NCI-H82 (cell line): ENCODE measurements around the gene MVD.

Experiments
- DNase-seq: peaks from one replicate; lab custom pipeline; 2025; lab: John Stamatoyannopoulos, UW

MVD gene, protein sequence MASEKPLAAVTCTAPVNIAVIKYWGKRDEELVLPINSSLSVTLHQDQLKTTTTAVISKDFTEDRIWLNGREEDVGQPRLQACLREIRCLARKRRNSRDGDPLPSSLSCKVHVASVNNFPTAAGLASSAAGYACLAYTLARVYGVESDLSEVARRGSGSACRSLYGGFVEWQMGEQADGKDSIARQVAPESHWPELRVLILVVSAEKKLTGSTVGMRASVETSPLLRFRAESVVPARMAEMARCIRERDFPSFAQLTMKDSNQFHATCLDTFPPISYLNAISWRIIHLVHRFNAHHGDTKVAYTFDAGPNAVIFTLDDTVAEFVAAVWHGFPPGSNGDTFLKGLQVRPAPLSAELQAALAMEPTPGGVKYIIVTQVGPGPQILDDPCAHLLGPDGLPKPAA

DNA sequence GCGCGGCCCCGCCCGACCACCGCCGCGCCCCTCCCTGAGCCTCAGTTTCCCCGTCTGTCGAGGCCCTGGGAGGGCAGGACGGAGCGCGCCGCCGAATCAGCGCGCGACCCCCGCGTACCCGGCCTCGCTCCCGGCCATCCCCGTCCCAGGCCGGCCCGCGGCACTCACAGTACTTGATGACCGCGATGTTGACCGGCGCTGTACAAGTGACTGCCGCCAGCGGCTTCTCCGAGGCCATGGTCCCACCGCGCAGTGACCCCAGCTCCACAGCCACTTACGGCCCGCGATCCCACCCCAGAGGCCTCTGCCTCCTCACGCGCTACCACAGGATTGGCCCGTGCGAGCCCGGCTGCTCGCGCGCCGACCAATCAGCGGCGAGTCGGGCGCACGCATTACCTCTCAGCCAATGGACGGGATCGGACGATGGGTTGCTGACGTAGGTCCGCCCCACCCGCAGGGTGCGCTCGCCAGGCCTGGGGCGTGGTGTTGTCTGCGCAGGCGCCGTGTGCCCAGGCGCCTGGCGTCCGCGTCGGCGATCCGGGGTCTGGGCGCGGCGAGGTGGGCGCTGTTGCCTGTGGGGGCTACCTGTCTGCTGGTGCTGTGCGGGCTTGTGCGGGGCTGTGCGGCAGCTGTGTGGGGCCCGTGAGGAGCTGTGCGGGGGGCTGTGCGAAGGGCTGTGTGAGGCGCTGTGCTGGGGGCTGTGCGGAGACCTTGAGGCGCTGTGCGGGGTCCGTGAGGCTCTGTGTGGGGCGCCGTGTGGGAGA is at the start of gene MVD:
Gene MVD (minus strand): TSS at position 249 of the 764 bp plus-strand sequence. CDS start 11 bp downstream, at position 238.
- peak; percentile 98 for DNase-seq

DNA sequence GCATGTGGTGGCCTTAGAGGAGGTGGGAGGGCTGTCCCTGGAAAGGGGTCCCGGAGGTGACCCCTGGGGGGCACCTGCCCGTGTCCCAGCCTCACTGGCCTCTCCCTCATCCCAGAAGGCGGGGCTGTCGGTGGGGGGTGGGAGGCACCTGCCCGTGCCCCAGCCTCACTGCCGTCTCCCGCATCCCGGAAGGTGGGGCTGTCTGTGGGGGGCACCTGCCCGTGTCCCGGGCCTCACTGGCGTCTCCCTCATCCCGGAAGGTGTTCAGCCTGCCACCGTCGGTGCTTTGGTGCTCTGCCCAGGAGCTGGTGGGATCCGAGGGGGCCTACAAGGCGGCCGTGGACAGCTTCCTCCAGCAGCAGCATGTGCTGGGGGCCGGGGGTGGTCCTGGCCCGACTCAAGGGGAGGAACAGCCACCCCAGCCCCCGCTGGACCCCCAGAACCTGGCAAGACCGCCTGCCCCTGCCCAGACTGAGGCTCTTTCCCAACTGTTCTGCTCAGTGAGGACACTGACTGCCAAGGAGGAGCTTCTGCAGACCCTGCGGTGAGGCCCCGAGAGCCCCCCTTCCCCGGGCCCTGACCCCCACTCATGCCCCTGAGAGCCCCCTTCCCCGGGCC is 49.6 kb upstream of the MVD start:
- DNase-seq, result no peak

DNA sequence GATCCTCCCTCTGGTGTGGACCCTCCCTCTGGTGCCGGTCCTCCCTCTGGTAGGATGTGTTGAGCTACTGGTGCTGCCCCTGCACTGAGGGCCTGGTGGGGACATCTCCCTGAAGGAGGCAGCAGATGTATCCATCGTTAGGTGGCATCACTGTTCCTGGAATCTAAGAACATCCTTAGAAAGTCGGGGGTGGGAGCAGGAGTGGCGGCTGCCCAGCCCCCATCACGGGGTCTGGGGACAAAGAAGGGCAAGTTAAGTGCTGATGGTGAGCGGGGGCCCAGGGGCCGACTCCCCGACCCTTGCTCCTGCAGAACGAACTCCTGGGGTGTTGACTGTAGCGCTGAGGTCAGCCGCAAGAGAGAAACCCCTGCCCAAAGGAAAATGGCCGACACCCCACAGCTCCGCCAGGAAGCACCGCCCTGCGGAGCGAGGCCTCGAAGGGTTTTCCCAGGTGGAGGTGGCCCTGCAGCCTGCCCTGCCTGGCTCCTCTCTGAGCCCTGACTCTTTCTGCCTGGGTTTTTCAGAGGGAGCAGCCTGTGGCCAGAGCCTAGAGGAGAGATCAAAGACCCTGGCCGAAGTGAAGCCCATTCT is 49.0 kb upstream of the MVD start:
- no peak for DNase-seq

DNA sequence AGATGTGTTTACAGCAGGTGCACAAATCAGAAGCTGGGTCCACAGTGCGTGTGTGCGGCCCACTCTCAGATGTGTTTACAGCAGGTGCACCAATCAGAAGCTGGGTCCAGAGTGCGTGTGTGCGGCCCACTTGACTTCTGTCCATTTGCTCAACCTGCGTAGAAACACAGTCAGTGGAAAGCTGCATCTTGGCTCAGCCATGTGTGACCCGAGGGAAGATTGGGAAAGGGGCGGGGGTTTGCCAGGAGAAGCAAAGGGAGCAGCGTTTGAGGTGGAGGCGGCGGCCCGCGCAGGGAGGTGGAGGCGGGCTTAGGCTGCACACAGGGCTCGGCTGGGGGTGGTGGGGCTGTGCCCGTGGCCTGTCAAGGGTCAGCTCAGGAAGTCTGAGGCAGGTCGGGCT is 47.7 kb upstream of the MVD start:
- no peak for DNase-seq

DNA sequence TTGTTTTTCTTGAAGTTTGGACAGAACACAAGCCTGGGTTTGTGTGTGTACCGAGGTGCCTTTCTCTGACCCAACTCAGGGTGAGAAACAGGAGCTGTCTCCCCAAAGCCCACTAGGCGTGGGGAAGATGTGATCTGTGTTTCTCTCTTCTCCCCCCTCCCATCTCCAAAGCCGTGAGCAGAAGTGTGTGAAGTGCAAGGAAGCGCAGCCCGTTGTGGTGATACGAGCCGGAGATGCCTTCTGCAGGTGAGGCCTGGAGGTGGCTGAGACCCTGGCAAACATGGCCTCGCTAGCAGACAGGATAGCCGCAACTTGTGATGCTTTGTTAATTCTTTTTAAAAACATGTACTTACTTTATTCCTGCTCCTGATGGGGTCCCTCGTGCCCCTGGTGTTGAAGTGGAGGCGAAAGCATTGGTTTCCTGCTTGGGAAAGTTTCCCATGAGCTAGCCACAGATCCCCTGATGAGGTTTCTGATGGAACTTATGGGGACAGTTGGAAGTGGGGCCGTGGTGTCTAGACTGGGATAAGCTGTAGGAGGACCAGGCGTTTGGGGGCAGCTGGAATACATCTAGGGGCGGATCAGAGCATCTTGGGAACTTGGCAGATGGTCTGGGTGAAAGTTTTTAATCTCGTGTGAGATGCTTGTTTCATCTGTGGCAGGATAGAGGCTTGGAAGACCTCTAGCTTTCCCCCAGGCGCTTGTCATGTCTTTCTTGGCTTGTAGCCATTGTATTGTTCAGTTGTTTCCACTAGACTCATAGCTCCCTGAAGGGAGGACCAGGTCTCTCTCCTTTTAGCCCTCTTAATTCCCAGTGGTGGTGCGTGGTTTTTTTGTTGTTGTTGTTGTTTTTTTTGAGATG is 44.3 kb upstream of the MVD start:
- peak; percentile 87 for DNase-seq

DNA sequence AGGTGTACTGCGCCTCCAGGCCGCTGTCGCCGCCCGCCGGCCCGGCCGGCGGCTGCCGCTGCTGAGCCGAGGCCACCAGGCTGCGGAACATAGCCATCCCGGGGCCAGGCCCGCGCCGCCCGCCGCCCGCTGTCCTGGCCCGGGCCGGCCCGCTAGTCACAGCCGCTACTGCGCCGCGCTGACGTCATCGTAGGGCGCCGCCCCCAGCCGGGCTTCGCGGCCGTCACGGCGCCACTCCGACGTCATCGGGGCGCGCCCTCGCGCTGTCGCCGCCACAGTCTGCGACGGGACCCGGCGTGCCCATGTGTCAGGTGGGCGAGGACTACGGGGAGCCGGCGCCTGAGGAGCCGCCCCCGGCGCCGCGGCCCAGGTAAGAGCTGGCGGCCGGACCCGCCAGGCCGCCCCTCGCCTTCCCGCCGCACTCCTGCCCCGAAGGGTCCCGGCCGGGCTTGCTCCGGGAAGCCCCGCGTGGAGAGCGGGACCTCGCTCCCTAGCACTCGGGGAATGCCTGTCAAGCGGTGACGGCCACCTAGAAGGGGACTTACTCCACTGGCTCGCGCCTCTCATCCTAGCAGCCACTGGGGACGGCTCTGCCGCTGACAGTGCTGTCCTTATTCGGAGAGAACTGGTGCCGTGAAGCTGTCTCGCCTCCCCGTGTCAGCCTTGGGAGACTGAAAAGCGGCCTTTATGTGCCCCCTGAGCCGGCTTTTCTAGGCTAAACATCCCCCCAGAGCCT is 43.5 kb upstream of the MVD start, which contains the start of the genes CTU2 and RNF166:
Gene CTU2 (plus strand): TSS at position 275 of the 736 bp plus-strand sequence. CDS start 28 bp downstream, at position 303.
Gene RNF166 (minus strand): TSS at position 180 of the 736 bp plus-strand sequence. CDS start 83 bp downstream, at position 97.
- peak; percentile 85 for DNase-seq

DNA sequence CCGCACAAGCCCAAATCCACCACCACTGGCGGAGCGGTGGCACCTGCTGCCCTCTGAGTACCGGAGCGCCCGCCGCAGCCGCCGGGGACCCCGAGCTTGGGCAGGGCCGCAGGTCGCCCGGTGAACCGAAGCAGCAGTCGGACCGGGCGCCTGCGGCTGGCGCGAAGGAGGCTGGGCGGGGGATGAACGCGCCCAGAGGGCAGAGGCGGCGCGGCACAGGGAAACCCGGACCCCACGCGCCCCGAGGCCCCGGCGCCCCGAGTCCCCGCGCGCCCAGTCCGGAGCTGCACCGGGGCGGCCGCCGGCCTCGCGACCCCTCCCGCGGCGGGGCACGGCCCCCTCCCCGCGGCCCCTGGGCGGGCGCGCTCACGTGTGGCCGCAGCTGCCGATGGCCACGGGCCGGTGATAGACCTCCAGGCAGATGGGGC is 42.9 kb upstream of the MVD start:
- peak; percentile 21 for DNase-seq

DNA sequence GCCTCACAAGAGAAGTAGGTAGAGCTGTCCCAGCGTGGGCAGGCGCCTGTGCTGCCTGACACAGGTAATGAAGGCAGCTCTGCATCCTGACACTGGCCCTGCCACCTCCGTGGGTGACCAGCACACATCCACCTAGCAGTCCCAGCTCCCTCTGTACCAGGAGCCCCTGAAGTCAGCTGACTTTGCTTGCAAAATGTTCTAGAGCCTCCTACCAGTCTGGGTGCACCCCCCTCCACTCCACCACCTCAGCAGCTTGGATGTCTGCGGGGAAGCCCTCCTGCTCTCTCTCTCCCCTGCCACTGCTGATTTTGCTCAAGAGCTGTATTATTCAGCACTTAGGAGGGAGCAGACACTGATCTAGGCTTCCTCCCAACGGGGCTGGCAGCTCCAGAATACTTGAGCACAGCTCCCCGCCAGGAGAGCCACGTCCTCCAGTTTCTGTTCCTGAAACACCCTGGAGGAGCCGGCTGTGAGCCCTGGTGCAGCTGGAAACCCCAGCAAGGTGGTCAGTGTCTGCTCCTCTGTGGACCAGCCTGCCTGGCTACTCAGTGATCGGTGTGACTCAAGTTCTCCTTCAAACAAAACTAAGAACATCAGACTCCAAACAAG is 42.3 kb upstream of the MVD start:
- DNase-seq, result no peak

DNA sequence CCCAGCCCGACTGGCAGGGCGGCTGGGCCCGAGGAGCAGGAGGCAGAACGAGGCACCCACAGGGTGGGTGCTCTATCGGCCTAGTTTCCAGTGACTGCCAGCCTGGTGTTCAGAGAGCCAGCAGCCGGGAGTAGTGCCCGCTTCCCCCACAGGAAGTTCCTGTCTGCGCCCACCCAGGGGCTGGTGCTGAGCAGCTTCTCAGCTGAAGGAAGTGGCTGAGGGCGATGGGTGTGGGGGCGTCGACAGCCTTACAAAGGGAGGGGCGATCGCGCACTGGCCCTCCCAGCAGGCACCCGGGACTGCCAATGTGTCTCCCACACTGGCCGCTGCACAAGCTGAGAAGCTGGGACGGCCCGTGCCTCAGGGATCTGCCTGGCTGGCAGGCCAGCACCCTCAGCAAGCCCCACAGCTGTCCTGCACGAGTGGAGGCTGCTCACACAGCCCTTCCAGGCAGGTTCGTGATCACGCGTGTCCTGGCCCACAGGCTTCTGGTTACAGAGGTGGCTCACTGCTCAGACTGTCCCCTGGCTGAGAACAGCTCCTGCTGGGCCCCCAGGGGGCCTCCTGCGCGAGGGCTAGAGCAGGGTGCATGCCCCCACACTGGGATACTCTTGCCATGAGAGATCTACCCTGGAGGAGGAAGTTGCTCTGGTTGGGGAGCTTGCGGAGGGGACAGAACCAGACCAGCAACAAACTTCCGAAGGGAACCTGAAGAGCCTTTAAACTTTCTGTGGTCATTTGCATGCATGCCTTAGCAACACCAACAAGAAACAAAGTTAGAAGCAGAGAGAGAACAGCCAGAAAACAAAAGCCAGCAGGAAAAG is 40.8 kb upstream of the MVD start:
- no peak for DNase-seq

DNA sequence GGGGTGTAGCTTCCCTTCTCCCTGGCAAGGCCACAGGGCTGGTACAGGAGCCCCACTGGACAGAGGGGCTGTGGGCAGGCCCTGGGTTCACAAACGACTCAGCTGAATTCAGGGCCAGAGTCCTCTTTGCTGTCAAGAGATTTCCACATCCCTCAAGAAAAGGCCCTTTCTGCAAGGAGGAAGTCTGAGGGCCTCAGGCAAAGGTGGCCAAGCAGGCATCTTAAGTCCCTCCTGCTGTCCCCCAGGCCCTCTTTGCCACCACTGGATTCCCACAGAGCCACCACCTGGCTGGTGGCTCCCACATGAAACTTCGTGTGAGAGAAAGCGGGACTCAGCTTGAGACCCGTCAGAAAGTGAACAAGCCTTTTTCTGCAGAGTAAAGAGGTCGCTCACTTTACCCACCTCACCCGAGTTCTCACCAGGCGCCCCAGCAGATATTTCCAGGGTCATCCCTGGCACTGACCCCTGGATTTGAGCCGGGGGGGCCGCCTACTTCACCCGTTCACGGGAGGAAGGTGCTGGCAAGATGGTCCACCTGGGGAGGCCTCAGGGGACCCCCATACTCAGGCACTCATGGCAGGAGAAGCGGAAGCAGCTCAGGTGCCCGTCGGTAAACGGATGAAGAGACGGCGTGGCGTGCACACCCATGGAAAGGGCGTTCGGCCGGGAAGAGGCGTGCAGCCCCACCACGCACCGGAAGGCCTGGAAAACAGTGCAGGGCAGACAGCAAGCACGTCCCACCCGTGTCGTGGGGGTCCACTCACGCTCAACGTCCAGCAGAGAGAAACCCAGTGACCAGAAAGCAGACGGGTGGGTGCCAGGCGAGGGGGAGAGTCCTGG is 39.7 kb upstream of the MVD start:
- DNase-seq, result no peak

DNA sequence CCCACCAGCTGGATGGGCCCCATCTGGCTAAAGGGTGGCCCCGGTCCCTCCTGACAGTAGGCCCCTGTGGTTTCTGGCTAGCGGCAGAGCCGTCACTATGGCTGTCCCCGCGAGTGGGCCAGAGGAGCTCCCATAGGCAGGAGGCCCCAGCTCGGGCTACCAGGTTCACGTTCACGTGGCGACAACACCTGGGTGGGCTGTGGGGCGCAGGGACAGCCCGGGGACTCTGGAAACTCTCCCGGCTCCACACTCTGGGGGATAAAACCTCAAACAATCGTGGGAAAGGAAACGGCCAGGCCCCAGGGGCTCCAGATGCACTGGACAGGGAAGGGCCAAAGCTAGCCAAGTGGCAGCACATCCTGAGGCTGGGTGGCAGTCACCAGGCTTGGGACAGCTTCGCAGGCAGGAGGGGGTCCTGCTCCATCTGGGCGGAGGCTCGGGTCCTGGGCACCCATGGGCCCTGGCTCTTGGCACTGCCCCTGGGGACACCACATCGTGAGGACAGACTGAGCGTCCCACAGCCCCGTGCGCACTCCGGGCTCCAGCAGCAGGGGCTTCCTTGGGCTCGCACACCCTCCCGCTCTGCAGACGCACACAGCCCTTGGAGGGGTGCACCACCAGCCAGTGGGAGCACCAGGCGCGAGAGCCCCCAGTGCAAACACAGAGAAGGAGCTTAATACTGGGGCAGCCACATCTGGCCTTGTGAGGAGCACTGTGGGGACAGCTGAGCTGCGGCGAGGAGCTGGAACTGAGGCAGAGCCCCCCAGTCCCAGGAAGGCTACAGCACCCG is 38.9 kb upstream of the MVD start:
- DNase-seq, result no peak

DNA sequence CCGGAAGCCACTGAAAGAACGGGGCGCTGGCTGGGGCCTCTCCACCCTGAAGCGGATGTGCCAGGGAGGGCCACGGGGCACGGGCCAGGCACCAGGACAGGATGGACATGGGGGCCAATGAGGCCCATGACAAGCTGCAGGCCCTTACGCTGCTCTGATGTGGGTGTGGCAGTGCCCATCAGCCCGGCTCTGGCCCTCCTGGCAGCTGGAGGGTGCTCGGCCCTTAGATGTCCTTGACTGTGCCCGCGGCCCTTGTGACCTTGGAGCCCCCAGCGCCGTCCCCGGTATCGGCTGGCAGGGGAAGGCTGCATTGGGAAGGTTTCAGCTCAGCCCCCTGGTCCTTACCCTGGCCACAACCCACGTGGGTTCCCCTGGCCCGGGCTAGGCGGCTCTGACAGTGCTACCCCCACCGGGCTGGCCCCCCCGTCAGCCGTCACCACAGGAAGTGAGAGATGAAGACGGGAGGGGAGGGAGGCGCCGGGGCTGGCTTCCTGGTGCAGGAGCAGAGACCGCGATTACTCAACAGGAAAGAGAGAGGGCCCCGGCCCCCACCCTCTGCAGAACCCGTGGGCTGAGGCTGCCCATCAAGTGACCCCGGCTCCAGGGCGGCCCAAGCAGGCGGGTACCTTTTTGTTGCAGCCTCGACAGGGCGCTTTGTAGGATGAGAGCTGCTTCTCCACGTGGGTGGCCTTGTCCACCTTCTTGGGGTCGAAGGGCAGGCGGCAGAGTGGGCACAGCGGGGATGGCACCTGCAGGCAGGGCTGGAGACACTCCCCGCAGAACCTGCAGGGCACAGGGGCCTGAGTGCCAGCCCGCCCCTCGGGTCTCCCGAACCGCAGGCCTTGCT is 38.0 kb upstream of the MVD start:
- DNase-seq, result no peak

DNA sequence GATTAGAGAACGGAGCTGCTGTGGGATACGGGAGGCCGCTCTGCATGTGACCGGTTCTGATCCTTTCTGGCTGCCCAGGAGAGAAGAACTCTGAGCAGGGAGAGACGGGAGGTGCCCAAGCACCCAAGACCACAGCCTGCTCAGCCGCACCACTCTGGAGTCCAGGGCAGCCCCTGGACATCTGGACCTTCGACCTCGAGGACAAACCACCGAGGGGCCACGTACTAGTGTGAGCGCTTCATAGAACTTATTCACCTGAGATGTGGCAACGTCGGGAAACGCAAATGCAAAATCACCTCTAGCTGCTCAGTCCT is 37.4 kb upstream of the MVD start:
- no peak for DNase-seq

DNA sequence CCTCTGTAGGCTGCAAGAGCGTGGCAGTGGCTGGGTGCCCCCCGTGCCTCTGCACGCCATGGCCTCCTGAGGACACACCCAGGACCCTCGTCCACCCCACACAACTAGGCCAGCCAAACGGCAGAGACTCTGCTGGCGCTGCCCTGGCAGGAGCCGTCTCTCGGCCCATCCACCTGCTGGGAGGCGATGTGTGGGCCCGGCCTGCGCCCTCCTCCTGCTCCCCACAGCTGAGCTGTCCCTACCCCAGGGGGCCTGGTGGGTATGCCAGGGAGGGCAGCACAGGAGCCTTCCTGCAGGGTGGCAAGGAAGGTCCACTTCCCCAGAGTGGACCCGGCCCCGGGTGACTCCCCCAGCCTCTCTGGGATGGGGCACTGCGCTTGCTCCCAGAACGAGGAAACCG is 36.3 kb upstream of the MVD start:
- no peak for DNase-seq

DNA sequence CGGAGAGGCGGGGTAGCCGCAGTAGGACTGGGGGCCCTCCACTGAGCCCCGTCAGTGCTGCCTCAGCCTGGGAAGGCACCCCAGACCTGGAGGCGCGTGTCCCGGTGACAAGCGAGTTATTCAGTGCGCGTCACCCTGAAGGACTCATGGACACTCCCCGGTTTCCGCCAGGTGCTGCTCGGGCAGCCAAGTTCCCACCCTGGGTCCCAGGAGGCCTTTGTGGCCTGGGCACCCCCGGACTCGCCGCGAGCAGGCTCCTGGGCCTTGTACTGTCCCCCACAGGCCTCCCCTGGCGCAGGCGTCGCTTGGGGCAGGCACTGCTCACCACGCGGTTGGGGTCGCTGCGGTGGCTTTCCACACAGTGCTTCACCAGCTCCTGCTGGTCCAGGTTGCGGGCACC is 35.8 kb upstream of the MVD start:
- DNase-seq, result no peak

DNA sequence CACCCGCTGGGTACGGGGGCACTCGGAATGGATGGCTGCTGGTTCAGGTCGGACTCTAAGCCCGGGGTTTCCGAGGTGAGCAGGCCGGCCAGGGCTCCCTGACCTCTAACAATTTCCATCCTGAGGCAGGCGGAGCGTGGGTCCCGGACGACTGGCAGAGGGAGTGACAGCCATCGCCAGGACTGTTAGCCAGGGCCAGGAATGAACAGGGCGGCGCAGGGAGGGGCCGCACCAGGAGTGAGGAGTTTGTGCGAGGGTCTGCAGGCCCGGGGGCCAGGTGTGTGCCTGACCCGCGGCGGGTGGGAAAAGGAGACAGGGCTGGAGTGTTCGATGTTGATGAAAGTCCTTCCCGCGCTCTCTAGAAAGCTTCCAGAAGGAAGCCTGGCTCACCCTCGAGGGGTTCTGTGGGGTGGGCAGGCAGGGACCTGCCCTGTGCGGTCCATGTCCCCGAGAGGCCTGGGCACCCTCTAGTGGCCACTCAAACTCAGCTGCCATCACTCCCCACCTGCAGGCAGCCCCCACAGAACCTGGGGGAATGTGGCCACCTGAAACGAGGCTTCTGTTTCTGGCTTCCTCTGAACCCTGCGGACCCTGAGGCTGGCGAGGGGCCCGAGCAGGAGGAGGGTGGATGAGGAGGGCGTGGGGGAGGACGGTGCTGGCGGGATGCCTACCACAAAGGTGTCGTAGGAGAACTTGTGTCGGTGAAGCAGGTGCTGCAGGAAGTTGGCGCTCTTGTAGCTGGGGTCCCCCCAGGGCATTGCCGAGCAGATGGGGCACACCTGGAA is 35.1 kb upstream of the MVD start:
- peak; percentile 14 for DNase-seq
